GM21447 (cell line): ENCODE data around the gene FANCL.
A peak's percentile ranks its signal among the peaks of the same experiment; 100 is the strongest.
"Not testable (repeated sequence)": the region's sequence is repeated elsewhere in the genome, so short reads cannot be mapped to it uniquely, and the experiment has no call there.

Experiments used
- ATAC-seq: cut with Tn5 transposase; IDR thresholded peaks from one replicate; pipeline ENCODE4 v1.9.1; 2021; ENCODE audit not compliant: unreplicated experiment

Gene FANCL

GRCh38 chr2:58240670-58241545 is at the start of gene FANCL:
Gene FANCL (minus strand): TSS chr2:58241325. CDS start chr2:58241313, 12 bp downstream.
- ATAC-seq = peak; percentile 76

GRCh38 chr2:58289029-58289428 is 47.9 kb upstream of the FANCL start:
- ATAC-seq = no peak

- no peak for ATAC-seq
Observed at GRCh38 chr2:58283931-58284330, 42.8 kb upstream of the FANCL start.

GRCh38 chr2:58275144-58275543 is 34.0 kb upstream of the FANCL start:
- ATAC-seq = not testable (repeated sequence)

GRCh38 chr2:58271826-58272225 is 30.7 kb upstream of the FANCL start:
- no peak for ATAC-seq

GRCh38 chr2:58268685-58269084 is 27.6 kb upstream of the FANCL start:
- no peak for ATAC-seq

GRCh38 chr2:58266211-58266610 is 25.1 kb upstream of the FANCL start:
- ATAC-seq = no peak

GRCh38 chr2:58261209-58261608 is 20.1 kb upstream of the FANCL start:
- ATAC-seq = no peak

- peak; percentile 66 for ATAC-seq
Observed at GRCh38 chr2:58258456-58258855, 17.3 kb upstream of the FANCL start.

- ATAC-seq = not testable (repeated sequence)
Observed at GRCh38 chr2:58251331-58252201, 10.4 kb upstream of the FANCL start.

GRCh38 chr2:58241546-58241864 is 380 bp upstream of the FANCL start:
- no peak for ATAC-seq

GRCh38 chr2:58239243-58239925 is 1.7 kb downstream of the FANCL start:
- no peak for ATAC-seq

- no peak for ATAC-seq
Observed at GRCh38 chr2:58237741-58238140, 3.4 kb downstream of the FANCL start.

GRCh38 chr2:58235984-58236383 is 5.1 kb downstream of the FANCL start:
- no peak for ATAC-seq

- no peak for ATAC-seq
Observed at GRCh38 chr2:58235170-58235569, 6.0 kb downstream of the FANCL start.

GRCh38 chr2:58228299-58228698 is 12.8 kb downstream of the FANCL start:
- no peak for ATAC-seq

- no peak for ATAC-seq
Observed at GRCh38 chr2:58227171-58227917, 13.8 kb downstream of the FANCL start.

- ATAC-seq = no peak
Observed at GRCh38 chr2:58221909-58222308, 19.2 kb downstream of the FANCL start.

GRCh38 chr2:58215429-58215828 is 25.7 kb downstream of the FANCL start:
- no peak for ATAC-seq

GRCh38 chr2:58210951-58211568 is 30.1 kb downstream of the FANCL start:
- ATAC-seq = not testable (repeated sequence)
